HG02642 (cell line): ENCODE measurements around the gene DAZAP2.
"Not testable (repeated sequence)": the region's sequence is repeated elsewhere in the genome, so short reads cannot be mapped to it uniquely, and the experiment has no call there.

Experiments
- ATAC-seq: cut with Tn5 transposase; IDR thresholded peaks from one replicate; pipeline ENCODE4 v1.9.1; 2021; ENCODE audit warnings: mild to moderate bottlenecking; ENCODE audit not compliant: unreplicated experiment, poor library complexity

The DAZAP2 gene

GRCh38 chr12:51216642-51217041 is 22.0 kb upstream of the DAZAP2 start:
- ATAC-seq, result no peak

- ATAC-seq, result peak; percentile 44
These were observed 21.3 kb upstream of the DAZAP2 start for GRCh38 chr12:51217133-51217967.

GRCh38 chr12:51217968-51218606 is 20.5 kb upstream of the DAZAP2 start, which contains the start of gene POU6F1:
POU6F1 (minus strand) TSS chr12:51218062; CDS start chr12:51206836, 11,226 bp downstream.
- ATAC-seq, result peak; percentile 80

- no peak for ATAC-seq
These were observed 19.9 kb upstream of the DAZAP2 start for GRCh38 chr12:51218607-51219161.

GRCh38 chr12:51219322-51219721 is 19.3 kb upstream of the DAZAP2 start:
- no peak for ATAC-seq

GRCh38 chr12:51219857-51220256 is 18.8 kb upstream of the DAZAP2 start:
- not testable (repeated sequence) for ATAC-seq

- no peak for ATAC-seq
These were observed 16.2 kb upstream of the DAZAP2 start for GRCh38 chr12:51222461-51222860.

- ATAC-seq, result no peak
These were observed 14.0 kb upstream of the DAZAP2 start for GRCh38 chr12:51224625-51225024.

- no peak for ATAC-seq
These were observed 13.4 kb upstream of the DAZAP2 start for GRCh38 chr12:51225234-51225633.

- no peak for ATAC-seq
These were observed 12.9 kb upstream of the DAZAP2 start for GRCh38 chr12:51225771-51226170.

- not testable (repeated sequence) for ATAC-seq
These were observed 11.5 kb upstream of the DAZAP2 start for GRCh38 chr12:51227112-51227511.

- no peak for ATAC-seq
These were observed 10.7 kb upstream of the DAZAP2 start for GRCh38 chr12:51227962-51228361.

GRCh38 chr12:51229116-51229809 is 9.4 kb upstream of the DAZAP2 start:
- ATAC-seq, result no peak

GRCh38 chr12:51232642-51233041 is 6.0 kb upstream of the DAZAP2 start:
- ATAC-seq, result no peak

GRCh38 chr12:51234530-51234929 is 4.1 kb upstream of the DAZAP2 start:
- ATAC-seq, result no peak

GRCh38 chr12:51238037-51238509 is 553 bp upstream of the DAZAP2 start:
- peak; percentile 5 for ATAC-seq

- ATAC-seq, result no peak
These were observed 2.3 kb downstream of the DAZAP2 start for GRCh38 chr12:51240971-51241370.

GRCh38 chr12:51242120-51242519 is 3.5 kb downstream of the DAZAP2 start:
- ATAC-seq, result no peak

- no peak for ATAC-seq
These were observed 4.2 kb downstream of the DAZAP2 start for GRCh38 chr12:51242876-51243275.

GRCh38 chr12:51244269-51244668 is 5.6 kb downstream of the DAZAP2 start:
- no peak for ATAC-seq
